GM12873 (cell line): Measurements from ENCODE around the gene TMEM161B.

ENCODE experiments used
- TF ChIP-seq, protein P1 (sequence below): IDR thresholded peaks from 2 replicates; pipeline ENCODE4 v1.5.1; 2012; ENCODE audit warnings: low read depth, mild to moderate bottlenecking, moderate library complexity, low read length, control low read depth; ENCODE audit not compliant: insufficient read depth; ENCODE audit errors: missing control alignments

TMEM161B gene

DNA sequence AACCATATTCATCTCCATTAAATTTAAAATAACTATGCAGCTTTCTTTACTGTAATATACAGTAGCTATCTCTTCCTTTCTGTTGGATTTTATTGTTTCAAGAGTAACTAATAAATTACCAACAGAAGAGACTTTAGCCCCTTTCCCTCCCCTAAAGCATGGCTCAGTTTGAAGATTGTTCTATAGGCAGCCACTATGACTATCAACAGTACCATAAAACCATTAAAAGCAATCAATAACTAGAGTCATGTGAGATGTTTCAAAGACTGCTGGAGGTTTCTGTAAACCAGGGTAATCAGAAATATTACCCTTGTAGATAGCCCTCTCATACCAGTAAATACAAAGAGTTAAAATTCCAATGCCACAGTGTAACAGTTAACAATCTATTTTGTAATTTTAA lies 73.0 kb downstream of the TMEM161B start:
- TF ChIP-seq, protein P1, sequence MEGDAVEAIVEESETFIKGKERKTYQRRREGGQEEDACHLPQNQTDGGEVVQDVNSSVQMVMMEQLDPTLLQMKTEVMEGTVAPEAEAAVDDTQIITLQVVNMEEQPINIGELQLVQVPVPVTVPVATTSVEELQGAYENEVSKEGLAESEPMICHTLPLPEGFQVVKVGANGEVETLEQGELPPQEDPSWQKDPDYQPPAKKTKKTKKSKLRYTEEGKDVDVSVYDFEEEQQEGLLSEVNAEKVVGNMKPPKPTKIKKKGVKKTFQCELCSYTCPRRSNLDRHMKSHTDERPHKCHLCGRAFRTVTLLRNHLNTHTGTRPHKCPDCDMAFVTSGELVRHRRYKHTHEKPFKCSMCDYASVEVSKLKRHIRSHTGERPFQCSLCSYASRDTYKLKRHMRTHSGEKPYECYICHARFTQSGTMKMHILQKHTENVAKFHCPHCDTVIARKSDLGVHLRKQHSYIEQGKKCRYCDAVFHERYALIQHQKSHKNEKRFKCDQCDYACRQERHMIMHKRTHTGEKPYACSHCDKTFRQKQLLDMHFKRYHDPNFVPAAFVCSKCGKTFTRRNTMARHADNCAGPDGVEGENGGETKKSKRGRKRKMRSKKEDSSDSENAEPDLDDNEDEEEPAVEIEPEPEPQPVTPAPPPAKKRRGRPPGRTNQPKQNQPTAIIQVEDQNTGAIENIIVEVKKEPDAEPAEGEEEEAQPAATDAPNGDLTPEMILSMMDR, result no peak

DNA sequence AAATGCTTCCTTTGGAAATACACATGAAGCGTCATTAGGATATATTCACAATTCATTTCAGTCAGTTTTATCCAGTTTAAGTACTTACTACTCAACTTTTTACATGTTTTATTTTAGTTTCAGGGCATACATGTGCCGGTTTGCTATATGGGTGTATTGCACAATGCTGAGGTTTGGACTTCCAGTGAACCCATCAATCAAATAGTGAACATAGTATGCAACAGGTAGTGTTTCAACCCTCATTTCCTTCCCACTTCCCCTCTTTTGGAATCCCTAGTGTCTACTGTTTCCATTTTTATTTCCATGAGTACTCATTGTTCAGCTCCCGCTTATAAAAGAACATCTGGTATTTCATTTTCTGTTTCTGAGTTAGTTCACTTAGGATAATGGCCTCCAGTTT lies 74.7 kb downstream of the TMEM161B start:
- TF ChIP-seq, protein P1, result no peak

DNA sequence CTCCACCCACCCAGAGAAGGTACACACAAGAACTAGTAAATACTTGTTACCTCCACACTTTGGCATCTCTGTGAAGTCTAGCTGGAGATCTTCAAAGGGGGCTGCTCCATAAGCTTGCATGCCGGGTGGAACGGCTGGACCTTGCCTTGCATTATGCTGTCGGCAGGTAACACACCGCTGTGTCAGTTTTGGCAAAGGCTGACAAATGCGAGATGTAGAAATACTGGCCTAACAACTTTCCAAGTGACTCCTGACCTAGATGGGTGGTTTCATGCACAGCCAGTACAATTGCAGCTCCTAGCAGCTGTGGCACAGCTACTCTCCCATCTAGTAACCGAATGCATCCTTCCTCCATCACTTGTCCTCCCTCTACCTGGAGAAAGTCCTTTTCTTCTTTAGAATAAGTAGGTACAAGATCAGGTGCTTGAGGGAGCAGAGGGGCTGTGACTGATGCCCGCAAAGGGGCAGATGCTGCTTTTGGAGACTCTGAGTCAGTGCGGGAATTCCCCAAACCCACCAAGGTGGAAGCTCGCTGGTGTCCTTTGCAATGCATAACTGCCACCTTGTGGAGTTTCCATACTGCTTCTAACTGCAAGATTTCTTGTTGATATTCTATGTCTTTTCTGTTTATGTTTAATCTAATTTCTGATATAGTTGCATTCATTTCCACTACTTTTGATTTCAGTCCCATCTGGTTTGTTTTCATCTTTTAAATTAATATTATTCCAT lies 78.4 kb downstream of the TMEM161B start:
- TF ChIP-seq, protein P1, result no peak

DNA sequence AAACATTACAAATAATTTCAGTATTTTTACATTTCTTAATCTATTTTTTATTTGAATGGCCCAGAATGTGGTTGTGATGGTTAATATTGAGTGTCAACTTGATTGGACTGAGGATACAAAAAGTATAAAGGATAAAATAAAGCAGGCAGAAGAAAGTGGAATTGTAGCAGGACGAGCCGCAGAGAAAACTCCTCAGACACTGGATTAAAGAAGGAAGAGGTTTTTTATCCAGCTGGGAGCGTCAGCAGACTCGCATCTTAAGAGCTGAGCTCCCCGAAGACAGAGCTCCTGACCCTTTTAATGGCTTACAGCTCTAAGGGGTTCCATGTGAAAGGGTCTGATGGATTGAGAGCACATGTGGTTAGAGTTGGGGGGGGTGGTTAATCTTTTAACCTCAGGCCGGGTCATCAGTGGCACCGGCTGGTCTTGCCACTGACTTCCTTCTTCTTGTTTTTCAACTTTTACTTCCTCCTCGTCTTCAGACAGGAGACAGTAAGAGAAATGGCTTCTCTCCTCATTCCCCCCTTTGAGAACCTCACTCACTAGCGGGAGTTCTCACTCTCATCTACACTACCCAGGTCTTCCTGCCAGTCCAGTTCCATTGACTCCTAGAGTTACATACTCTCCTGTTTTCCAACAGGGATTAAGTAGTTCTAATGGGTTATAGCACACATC lies 80.0 kb downstream of the TMEM161B start:
- TF ChIP-seq, protein P1, result no peak

DNA sequence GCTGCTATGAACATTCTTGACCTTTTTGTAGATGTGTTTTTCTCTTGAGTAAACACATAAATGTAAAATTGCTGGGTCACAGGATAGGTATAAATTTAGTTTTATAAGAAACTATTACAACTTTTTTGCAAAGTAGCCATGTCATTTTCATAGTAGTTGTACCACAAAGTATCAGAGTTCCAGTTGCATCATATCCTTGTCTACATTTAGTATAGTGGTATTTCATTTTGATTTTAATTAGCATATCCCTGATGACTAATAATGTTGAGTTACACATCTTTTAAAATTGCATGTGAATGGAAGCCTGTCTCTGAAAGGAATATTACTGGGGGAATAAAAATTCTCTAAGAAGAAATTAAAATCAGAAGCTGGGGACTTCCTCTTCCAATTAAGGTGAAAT lies 85.4 kb downstream of the TMEM161B start:
- TF ChIP-seq, protein P1, result no peak

DNA sequence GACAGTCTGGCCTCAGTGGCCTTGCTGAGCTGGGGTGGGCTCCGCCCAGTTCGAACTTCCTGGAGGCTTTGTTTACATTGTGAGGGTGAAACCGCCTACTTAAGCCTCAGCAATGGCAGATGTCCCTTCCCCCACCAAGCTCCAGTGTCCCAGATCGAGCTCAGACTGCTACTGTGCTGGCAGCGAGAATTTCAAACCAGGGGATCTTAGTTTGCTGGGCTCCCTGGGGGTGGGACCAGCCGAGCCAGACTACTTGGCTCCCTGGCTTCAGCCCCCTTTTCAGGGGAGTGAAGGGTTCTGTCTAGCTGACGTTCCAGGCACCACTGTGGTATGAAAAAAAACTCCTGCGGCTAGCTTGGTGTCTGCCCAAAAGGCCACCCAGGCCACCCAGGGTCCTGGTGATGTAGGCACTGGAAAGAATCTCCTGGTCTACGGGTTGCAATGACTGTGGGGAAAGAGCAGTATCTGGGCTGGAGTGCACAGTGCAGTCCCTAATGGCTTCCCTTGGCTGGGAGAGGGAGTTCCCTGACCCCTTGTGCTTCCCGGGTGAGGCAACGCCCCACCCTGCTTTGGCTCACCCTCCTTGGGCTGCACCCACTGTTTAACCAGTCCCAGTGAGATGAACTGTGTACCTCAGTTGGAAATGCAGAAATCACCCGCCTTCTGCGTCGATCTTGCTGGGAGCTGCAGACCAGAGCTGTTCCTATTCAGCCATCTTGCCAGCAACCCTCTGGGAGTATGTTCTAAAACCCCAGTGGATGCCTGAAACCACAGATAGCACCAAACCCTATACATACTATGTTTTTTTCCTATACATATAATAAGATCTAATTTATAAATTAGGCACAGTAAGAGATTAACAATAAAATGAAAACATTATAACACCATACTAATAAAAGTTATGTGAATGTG lies 95.5 kb downstream of the TMEM161B start:
- TF ChIP-seq, protein P1, result no peak

DNA sequence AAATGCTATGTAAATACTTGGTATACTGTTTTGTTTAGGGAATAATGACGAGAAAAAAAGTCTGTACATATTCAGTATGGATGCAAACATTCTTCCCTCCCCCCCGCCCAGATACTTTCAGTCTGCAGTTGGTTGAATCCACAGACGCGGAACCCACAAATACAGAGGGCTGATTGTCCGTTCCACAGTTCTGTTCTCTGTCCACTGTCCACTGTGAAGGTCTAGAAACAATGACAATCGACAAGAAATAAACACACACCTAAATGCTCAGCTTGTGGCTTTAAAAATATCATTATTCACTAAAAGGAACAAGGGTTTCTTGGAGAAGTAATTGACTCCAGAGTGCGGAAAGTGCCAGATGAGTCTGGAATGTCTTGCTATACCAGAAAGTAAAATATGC lies 109.1 kb downstream of the TMEM161B start:
- TF ChIP-seq, protein P1, result no peak
